H1 (cell line): ENCODE data around the gene ITGB5. TPM values are rescaled to one million over a fixed set of nuclear protein-coding genes. Genes with fewer than 3 reads are reported as not detected.

ENCODE experiments used
- CTCF ChIA-PET: fragments of 300-600 bp; sonication (Branson Sonifier 250); formaldehyde crosslinking; loops from one replicate; lab custom pipeline; 2021; ENCODE audit not compliant: partially characterized antibody; lab: Charles Lee
- POLR2A ChIA-PET: fragments of 300-600 bp; sonication (Branson Sonifier 250); formaldehyde crosslinking; loops from one replicate; lab custom pipeline; 2021; ENCODE audit warnings: inconsistent platforms; ENCODE audit not compliant: partially characterized antibody; lab: Charles Lee
- DNase-seq, 2 experiments: peaks; one replicate each; pipeline versions ENCODE4 v3.0.0 to v3.0.0-alpha.2; 2010 to 2022; ENCODE audit warnings: low spot score in 2 of 2, low read depth in 1 of 2, mixed read lengths in 1 of 2
- FAIRE-seq: peaks from 2 replicates; lab custom pipeline; 2011; peaks lifted over from hg19 to GRCh38; lab: Jason Lieb, UNC
- H2AFZ ChIP-seq: 2 replicates; pipeline ENCODE4 v1.8.1; 2012; ENCODE audit warnings: low read length, inconsistent platforms
- H2AK5ac ChIP-seq: 2 replicates; pipeline ENCODE4 v1.6.1; 2013; ENCODE audit warnings: low read depth, low read length
- H2BK120ac ChIP-seq: replicated peaks from 2 replicates; pipeline ENCODE3; 2013; ENCODE audit warnings: low read depth, low read length, inconsistent platforms
- H2BK12ac ChIP-seq: 2 replicates; pipeline ENCODE4 v1.6.1; 2013; ENCODE audit warnings: low read depth, low read length
- H2BK15ac ChIP-seq: 2 replicates; pipeline ENCODE4 v1.6.1; 2013; ENCODE audit warnings: low read length
- H2BK20ac ChIP-seq: 2 replicates; pipeline ENCODE4 v1.6.1; 2013; ENCODE audit warnings: low read length
- H2BK5ac ChIP-seq: 2 replicates; pipeline ENCODE4 v1.6.1; 2013; ENCODE audit warnings: low read depth, low read length
- H3K14ac ChIP-seq: 2 replicates; pipeline ENCODE4 v1.6.1; 2013; ENCODE audit warnings: inconsistent platforms; ENCODE audit not compliant: insufficient read length
- H3K18ac ChIP-seq: 2 replicates; pipeline ENCODE4 v1.6.1; 2013; ENCODE audit warnings: low read length; ENCODE audit errors: extremely low read depth
- H3K23ac ChIP-seq: 2 replicates; pipeline ENCODE4 v1.6.1; 2013; ENCODE audit warnings: inconsistent platforms; ENCODE audit not compliant: insufficient read length
- H3K23me2 ChIP-seq: 2 replicates; pipeline ENCODE4 v1.6.1; 2013; ENCODE audit warnings: low read depth, low read length
- H3K27ac ChIP-seq: 2 replicates; pipeline ENCODE4 v1.6.1; 2011; ENCODE audit warnings: low read depth, low read length, inconsistent platforms
- H3K27me3 ChIP-seq, 4 experiments: replicated peaks in 1 of 4; 1 replicate in 1 of 4; 2 replicates in 3 of 4; pipeline versions ENCODE4 v1.6.1 to v1.8.1; 2011 to 2013; ENCODE audit warnings: low read length in 3 of 4, mild to moderate bottlenecking in 3 of 4, inconsistent platforms in 2 of 4, mixed read lengths in 2 of 4, moderate library complexity in 1 of 4; ENCODE audit not compliant: control insufficient read depth in 3 of 4, insufficient read depth in 3 of 4; ENCODE audit errors: extremely low read depth in 1 of 4
- H3K36me3 ChIP-seq, 4 experiments: 2 replicates each; pipeline versions ENCODE4 v1.6.1 to v1.8.1; 2011 to 2013; ENCODE audit warnings: mild to moderate bottlenecking in 4 of 4, low read length in 3 of 4, moderate library complexity in 2 of 4, control low read depth in 1 of 4, inconsistent platforms in 1 of 4; ENCODE audit not compliant: insufficient read depth in 4 of 4, control insufficient read depth in 2 of 4
- H3K4ac ChIP-seq: replicated peaks from 2 replicates; pipeline ENCODE3; 2013; ENCODE audit warnings: low read length, low read depth, mixed read lengths, inconsistent platforms; ENCODE audit not compliant: insufficient read length
- H3K4me1 ChIP-seq, 4 experiments: replicated peaks in 1 of 4; 1 replicate in 1 of 4; 2 replicates in 3 of 4; pipeline versions ENCODE4 v1.6.1 to v1.8.1; 2011 to 2013; ENCODE audit warnings: low read length in 3 of 4, inconsistent platforms in 2 of 4, mixed read lengths in 1 of 4; ENCODE audit not compliant: insufficient read depth in 4 of 4, control insufficient read depth in 3 of 4
- H3K4me2 ChIP-seq, 2 experiments: 2 replicates each; pipeline versions ENCODE4 v1.6.1 to v1.8.1; 2011 to 2013; ENCODE audit warnings: low read depth in 2 of 2, low read length in 2 of 2, control low read depth in 1 of 2, inconsistent platforms in 1 of 2, mild to moderate bottlenecking in 1 of 2; ENCODE audit not compliant: insufficient read depth in 1 of 2
- H3K4me3 ChIP-seq, 4 experiments: fragments of 200-600, 300-600 bp in 1 of 4; sonication (generic), shearing (Covaris generic), sonication (Bioruptor Twin) in 1 of 4; 2 replicates each; pipeline versions ENCODE4 v1.5.1 to v1.8.1; 2011 to 2016; ENCODE audit warnings: low read length in 4 of 4, low read depth in 3 of 4, control low read depth in 2 of 4, inconsistent platforms in 2 of 4, mild to moderate bottlenecking in 2 of 4, mixed read lengths in 1 of 4, moderate library complexity in 1 of 4; ENCODE audit not compliant: insufficient read depth in 2 of 4; ENCODE audit errors: extremely low read depth in 1 of 4
- H3K56ac ChIP-seq: replicated peaks from 2 replicates; pipeline ENCODE3; 2013; ENCODE audit warnings: low read depth, mild to moderate bottlenecking, mixed read lengths, low read length, inconsistent platforms; ENCODE audit not compliant: insufficient read length
- H3K79me1 ChIP-seq: 2 replicates; pipeline ENCODE4 v1.6.1; 2013; ENCODE audit warnings: low read depth, low read length, control low read depth
- H3K79me2 ChIP-seq, 2 experiments: 2 replicates each; pipeline versions ENCODE4 v1.6.1 to v1.8.1; 2012 to 2013; ENCODE audit warnings: low read length in 2 of 2, mild to moderate bottlenecking in 2 of 2, inconsistent platforms in 1 of 2; ENCODE audit not compliant: insufficient read depth in 2 of 2, control insufficient read depth in 1 of 2
- H3K9ac ChIP-seq, 4 experiments: replicated peaks in 1 of 4; 1 replicate in 1 of 4; 2 replicates in 3 of 4; pipeline versions ENCODE4 v1.6.1 to v1.8.1; 2011 to 2013; ENCODE audit warnings: low read depth in 3 of 4, low read length in 3 of 4, control low read depth in 2 of 4, mild to moderate bottlenecking in 2 of 4, moderate library complexity in 2 of 4, inconsistent platforms in 1 of 4; ENCODE audit errors: extremely low read depth in 1 of 4
- H3K9me3 ChIP-seq, 2 experiments: 2 replicates each; pipeline versions ENCODE4 v1.6.1 to v1.8.1; 2012 to 2013; ENCODE audit warnings: mild to moderate bottlenecking in 2 of 2, moderate library complexity in 2 of 2, control low read depth in 1 of 2, inconsistent platforms in 1 of 2, low read depth in 1 of 2, low read length in 1 of 2, mixed read lengths in 1 of 2; ENCODE audit not compliant: insufficient read depth in 2 of 2
- H4K20me1 ChIP-seq, 2 experiments: replicated peaks in 1 of 2; 2 replicates each; pipeline versions ENCODE3 to v1.8.1; 2011 to 2013; ENCODE audit warnings: inconsistent platforms in 2 of 2, low read length in 2 of 2, mild to moderate bottlenecking in 1 of 2; ENCODE audit not compliant: insufficient read depth in 2 of 2, control insufficient read depth in 1 of 2
- H4K5ac ChIP-seq: 2 replicates; pipeline ENCODE4 v1.6.1; 2013; ENCODE audit warnings: low read length, low read depth, mixed read lengths, inconsistent platforms; ENCODE audit not compliant: insufficient read length
- H4K8ac ChIP-seq: 2 replicates; pipeline ENCODE4 v1.8.0; 2013; ENCODE audit warnings: mild to moderate bottlenecking, moderate library complexity, low read length, inconsistent platforms; ENCODE audit not compliant: insufficient read depth; ENCODE audit errors: extremely low read depth
- H4K91ac ChIP-seq: replicated peaks from 2 replicates; pipeline ENCODE3; 2013; ENCODE audit warnings: low read length, mixed read lengths, inconsistent platforms; ENCODE audit not compliant: insufficient read length
- CBX8 ChIP-seq: fragments of 300-800, 300-1000 bp; sonication (generic); IDR thresholded peaks from 2 replicates; pipeline ENCODE4 v1.7.1; 2016; ENCODE audit warnings: low read depth, low read length, borderline replicate concordance
- KDM1A ChIP-seq: fragments of 200-600, 300-600 bp; sonication (generic); IDR thresholded peaks from 2 replicates; pipeline ENCODE4 v1.7.1; 2016; ENCODE audit warnings: mild to moderate bottlenecking, low read length, borderline replicate concordance
- ZNF274 ChIP-seq: IDR thresholded peaks from 2 replicates; pipeline ENCODE4 v1.7.0; 2012; ENCODE audit warnings: low read length, borderline replicate concordance; ENCODE audit errors: extremely low read depth
- WGBS, 2 experiments: shearing (Covaris generic) in 1 of 2; methylation state at CpG; one replicate each; pipeline versions ENCODE4 v1.1.6 to v1.1.7; 2013 to 2015; ENCODE audit warnings: low lambda C conversion rate in 2 of 2, mixed read lengths in 2 of 2, inconsistent platforms in 1 of 2, low coverage in 1 of 2, missing lambda C conversion rate in 1 of 2; ENCODE audit not compliant: insufficient replicate concordance in 2 of 2, insufficient coverage in 1 of 2, insufficient read length in 1 of 2; ENCODE audit errors: extremely low coverage in 1 of 2, missing lambda C conversion rate in 1 of 2; 5-methylcytosine and 5-hydroxymethylcytosine counted together
- polyA plus RNA-seq, 7 experiments: library from polyadenylated mRNA; depleted of rRNA in 3 of 7; stranded (reverse) in 5 of 7; unstranded in 2 of 7; fragments of >200 nt in 5 of 7; fragments of 200-250 nt in 2 of 7; gene quantifications; 1 replicate in 5 of 7; 2 replicates in 1 of 7; 4 replicates in 1 of 7; pipeline versions ENCODE4 v1.2.1 to v1.2.3, GENCODE V29; 2011 to 2013; ENCODE audit warnings: missing spikeins in 2 of 7, mixed read lengths in 2 of 7
- total RNA-seq: library from RNA; stranded (reverse); fragmentation: NEBNext Ultra II Directional; extraction: Animal tissue kit (Norgen Biotek cat#: 25700); gene quantifications from 2 replicates; pipeline ENCODE4 v1.2.1, GENCODE V29; 2021

The ITGB5 gene
- total and polyA plus RNA-seq, 2 of the 8 experiments (the other 6 are each of a cell fraction or from before 2014, with no cell fraction given), result 101 to 268 TPM

DNA sequence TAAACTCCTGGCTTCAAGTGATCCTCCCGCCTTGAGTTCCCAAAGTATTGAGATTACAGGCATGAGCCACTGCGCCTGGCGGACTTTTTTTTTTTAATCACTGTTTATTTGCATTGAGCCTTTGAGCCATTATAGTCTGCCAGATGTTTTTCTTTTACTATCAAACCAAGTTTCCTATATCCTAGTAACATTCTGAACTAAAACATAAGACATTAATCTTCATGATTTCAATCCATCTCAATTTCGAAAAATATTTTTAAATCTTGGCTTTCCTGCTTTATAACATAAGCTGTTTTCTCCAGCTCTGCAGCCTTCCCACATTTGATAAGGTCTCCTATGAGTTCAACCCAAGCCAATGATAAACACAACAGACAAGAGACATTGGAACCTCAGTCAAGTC is 81.5 kb downstream of the ITGB5 start:
- no peak overlapping the region for H3K4ac ChIP-seq
- H4K91ac ChIP-seq, result no peak overlapping the region
- 92% methylated on average over 4 of the region's 4 CpGs; no CpG with 5 or more reads in 1 of the 2 experiments for WGBS, 2 experiments
- no peak overlapping the region for H4K5ac ChIP-seq
- no peak overlapping the region for H2BK15ac ChIP-seq
- no peak overlapping the region for H3K14ac ChIP-seq
- no peak overlapping the region for H3K18ac ChIP-seq
- peaks cover 2 to 16% (median 3%) of the 10 kb centered on the region in 4 experiments; a peak in 6 of 7 replicates for H3K4me1 ChIP-seq
- no peak overlapping the region for H2BK120ac ChIP-seq
- ChIA-PET POLR2A (interaction anchor here (0.6 to 2.8 kb wide), 2 partner anchors 10 to 86 kb away, joined by 3 to 13 read pairs; no protein-coding TSS in a partner anchor), CTCF (interaction anchor here (1.7 kb wide), 1 partner anchor 21 kb away, joined by 6 read pairs; no protein-coding TSS in a partner anchor)
- DNase-seq (no peak), FAIRE-seq (no peak)
- H3K79me2 ChIP-seq, result no peaks in the 10 kb centered on the region
- no peaks in the 10 kb centered on the region for H3K23me2 ChIP-seq
- TF ChIP-seq CBX8 (no peak), KDM1A (no peak), ZNF274 (no peak)
- no peak overlapping the region for H2BK5ac ChIP-seq
- H2BK20ac ChIP-seq, result no peak overlapping the region
- H4K20me1 ChIP-seq, result no peaks in the 10 kb centered on the region
- H2BK12ac ChIP-seq, result no peak overlapping the region
- H3K27me3 ChIP-seq, result no peaks in the 10 kb centered on the region
- H3K36me3 ChIP-seq, result peaks cover 0 to 11% (median 0%) of the 10 kb centered on the region in 4 experiments; a peak in 3 of 8 replicates
- no peak overlapping the region for H3K56ac ChIP-seq
- no peak overlapping the region for H3K4me3 ChIP-seq
- H2AK5ac ChIP-seq, result no peak overlapping the region
- no peak overlapping the region for H2AFZ ChIP-seq
- no peak overlapping the region for H3K9ac ChIP-seq
- H3K23ac ChIP-seq, result no peak overlapping the region
- no peak overlapping the region for H4K8ac ChIP-seq
- no peaks in the 10 kb centered on the region; the same call in 1 of the 2 replicates for H3K79me1 ChIP-seq
- H3K9me3 ChIP-seq, result no peaks in the 10 kb centered on the region
- no peak overlapping the region for H3K4me2 ChIP-seq
- no peak overlapping the region for H3K27ac ChIP-seq
